ENCODE results near the gene GBP4.

DNA sequence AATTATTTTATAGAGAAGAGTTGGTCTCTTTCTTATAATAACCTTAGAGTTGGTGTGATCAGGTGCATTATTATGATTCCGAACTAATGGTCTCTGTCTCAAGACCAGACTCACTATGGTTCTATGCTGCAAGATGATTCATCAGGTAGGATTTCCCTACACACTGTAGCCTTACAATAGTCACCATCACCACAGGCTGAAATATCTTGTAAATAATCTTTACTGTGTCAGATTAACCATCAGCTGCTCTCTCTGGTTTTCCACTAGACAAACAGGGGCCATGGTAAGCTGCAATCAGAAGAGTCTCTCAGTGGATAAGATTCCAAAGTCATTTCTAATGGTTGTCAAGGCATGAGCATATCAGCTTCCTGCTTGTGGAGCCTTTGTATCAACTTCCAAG lies 4.4 kb upstream of the GBP4 start:
- TF ChIP-seq, protein P1, sequence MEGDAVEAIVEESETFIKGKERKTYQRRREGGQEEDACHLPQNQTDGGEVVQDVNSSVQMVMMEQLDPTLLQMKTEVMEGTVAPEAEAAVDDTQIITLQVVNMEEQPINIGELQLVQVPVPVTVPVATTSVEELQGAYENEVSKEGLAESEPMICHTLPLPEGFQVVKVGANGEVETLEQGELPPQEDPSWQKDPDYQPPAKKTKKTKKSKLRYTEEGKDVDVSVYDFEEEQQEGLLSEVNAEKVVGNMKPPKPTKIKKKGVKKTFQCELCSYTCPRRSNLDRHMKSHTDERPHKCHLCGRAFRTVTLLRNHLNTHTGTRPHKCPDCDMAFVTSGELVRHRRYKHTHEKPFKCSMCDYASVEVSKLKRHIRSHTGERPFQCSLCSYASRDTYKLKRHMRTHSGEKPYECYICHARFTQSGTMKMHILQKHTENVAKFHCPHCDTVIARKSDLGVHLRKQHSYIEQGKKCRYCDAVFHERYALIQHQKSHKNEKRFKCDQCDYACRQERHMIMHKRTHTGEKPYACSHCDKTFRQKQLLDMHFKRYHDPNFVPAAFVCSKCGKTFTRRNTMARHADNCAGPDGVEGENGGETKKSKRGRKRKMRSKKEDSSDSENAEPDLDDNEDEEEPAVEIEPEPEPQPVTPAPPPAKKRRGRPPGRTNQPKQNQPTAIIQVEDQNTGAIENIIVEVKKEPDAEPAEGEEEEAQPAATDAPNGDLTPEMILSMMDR (IDR thresholded peaks at IDR 0.05; ENCODE audit: borderline replicate concordance, extremely low read depth, low read length, poor library complexity, severe bottlenecking): no peak
- no peak for TF ChIP-seq EZH2 (IDR thresholded peaks at IDR 0.05; ENCODE audit: borderline replicate concordance, low read depth, low read length, severe bottlenecking)
